ENCODE data around the gene CITED2. TPM values are rescaled to one million over a fixed set of nuclear protein-coding genes. Genes with fewer than 3 reads are reported as not detected.
A peak's percentile ranks its signal among the peaks of the same experiment; 100 is the strongest.

The CITED2 gene
- total RNA-seq, 1 experiment from 2014 or later, result 28.1 TPM

DNA sequence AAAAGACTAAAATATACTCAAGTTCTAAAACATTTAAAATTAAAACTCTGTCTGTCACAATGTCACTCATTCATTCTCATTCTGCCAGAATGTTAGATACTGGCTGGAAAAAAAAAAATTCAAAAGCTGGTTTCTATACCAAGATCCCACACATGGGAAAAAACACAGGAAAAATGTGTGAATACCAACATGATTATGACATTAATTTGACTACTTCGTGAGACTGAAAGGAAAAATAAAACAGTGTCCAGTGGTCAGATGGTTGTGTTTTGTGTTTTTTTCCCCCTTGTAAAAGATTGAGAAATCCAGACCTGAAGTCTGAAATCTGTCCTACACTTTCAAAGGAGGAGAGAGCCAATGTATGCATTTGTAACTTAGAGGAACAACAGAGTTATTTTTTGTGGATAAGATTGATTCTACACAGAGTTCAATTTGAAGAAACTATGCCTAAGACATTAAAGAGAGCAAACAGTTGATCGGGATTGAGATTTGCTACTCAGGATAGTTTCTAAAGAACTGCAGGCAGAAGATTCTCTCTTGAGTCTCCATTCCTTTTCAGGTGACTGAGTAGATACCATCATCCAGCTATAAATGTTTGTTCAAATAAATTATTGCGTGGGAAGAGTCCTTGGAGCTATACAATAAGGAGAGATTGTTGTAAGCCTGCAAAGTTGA, 43.5 kb downstream of the CITED2 start:
- DNase-seq (ENCODE audit: low spot score), result no peak

DNA sequence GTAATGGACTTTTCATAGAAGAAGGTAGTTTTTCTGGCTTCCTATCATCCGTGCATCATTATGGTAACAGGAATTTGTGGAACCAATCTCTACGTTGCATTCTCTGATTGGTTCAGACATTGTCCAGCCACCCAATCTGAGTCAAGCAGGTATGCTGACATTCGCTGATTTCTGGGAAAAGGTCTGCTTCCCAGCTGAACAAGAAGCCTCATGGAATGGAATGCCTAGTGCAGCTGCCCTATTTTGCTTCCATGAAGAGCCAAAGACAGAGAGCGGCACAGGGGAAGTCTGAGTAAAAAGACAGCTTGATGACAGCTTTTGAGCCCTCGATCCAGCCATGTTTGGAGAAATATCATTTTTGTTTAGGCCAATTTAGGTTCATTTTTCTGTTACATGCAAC, 44.1 kb downstream of the CITED2 start:
- no peak for DNase-seq (ENCODE audit: low spot score)

DNA sequence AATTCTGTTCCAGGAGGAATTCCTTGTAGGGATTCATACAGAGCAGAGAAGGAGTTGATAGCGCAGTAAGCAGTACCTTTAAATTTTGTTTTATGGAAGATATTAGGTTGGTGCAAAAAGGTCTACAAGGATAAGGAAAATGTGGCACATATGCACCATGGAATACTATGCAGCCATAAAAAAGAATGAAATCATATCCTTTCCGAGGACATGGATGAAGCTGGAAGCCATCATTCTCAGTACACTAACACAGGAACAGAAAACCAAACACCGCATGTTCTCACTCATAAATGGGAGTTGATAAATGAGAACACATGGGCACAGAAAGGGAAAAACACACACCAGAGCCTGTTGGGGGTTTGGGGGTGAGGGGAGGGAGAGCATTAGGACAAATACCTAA, 45.2 kb downstream of the CITED2 start:
- no peak for DNase-seq (ENCODE audit: low spot score)

DNA sequence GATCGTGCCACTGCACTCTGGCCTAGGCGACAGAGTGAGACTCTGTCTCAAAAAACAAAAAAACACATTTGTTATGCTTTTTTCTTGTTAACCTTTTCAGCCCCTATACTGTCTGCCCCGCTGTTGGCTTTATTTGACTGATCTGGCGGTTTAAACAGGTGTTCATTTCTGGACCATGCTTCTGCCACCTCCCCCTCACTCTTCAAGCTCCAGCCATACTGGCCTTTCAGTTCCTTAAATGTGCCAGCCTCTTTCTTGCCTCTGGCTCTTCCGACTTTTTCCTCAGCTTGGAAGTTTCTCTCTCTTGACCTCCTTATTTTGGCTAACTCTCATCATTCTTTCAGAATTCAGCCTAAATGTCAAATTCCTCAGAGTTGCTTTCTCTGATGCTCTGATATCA, 47.4 kb downstream of the CITED2 start:
- no peak for DNase-seq (ENCODE audit: low spot score)

DNA sequence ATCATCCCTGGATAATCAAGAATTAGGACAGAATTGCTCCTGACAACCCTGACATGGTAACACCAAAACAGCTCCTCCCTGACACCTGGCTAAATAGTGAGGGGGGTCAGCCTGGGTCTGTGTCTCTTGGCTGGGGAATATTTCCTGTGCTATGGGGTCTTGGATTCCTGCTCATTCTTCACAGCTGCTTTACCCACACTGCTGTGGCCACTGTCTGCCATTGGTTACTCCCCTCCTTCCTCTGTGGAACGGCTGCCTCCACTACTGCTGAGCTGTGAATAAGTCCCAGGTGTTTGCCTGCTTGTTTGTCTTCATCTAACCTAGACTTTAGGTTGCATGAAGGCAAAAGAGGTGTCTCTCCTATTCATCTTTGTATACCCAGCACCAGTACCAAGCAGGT, 48.8 kb downstream of the CITED2 start:
- no peak for DNase-seq (ENCODE audit: low spot score)

DNA sequence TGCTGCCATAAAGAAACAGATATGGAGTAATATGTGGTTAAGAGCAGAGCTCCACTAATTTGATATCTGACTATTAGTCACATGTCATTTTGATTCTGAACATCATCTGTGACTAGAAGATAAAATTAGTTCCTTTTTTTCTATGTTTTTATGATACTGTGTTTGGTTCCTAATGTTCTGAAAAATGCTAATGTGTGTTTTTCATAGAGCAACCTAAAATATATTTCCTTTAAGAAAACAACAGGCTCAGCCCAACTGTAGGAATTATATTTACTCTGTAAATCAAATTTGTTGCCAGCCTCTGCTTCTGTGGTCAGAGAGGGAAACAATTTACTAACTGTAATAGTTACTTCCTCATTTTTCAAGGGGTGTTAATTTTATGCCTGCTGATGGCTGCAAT, 49.3 kb downstream of the CITED2 start:
- DNase-seq (ENCODE audit: low spot score), result no peak

DNA sequence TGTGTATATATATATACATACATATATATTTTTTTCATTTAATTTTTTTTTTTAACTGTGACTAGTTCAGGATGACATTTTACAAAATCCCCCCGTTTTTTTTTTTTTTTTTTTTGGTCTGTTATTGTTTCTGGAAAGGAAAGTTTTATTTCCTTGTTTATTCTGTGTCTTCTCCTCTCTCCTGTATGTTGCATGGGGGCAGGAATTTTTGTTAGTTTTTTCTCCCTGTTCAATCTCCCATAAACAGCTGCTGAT, 50.2 kb downstream of the CITED2 start:
- DNase-seq (ENCODE audit: low spot score), result no peak

DNA sequence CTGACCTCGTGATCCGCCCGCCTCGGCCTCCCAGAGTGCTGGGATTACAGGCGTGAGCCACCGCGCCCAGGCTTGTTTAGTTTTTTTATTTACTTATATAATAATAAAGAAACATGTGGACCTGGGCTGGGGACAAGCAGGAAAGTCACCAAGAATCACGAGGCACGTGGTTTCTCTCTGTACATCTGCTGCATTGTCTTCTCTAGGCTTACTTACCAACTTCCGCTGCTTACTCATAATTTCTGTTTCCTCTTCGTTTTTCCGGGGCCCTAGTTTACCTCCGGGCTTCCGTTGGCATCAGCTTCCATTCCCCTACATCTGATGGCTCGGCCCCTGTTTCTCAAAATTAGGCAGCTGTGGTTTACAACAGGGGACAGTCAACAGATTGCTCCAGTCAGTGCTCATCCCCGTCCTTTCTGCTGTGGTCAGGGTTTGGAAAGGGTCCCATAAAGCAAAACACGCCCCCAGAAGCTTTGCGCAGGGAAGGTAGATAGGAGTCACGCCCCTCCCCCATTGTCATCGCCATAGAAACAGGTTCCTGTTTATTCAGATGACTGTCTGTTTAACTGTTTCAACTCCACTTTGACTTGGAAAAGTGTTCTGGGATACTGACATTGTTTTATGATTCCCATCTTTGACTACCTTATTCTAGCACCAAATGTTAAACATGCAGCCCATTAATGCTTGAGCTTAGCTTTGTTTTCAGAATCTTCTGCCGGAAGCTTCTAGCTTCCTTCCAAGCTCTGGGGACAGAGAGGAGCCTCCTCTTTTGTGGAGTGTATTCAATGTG, 50.7 kb downstream of the CITED2 start:
- DNase-seq (ENCODE audit: low spot score), result peak; percentile 43

Other genes with a start within 250 kb of the CITED2 start
- gene HECA, start 239.6 kb downstream of the CITED2 start, total RNA-seq (2014; rRNA removed; shearing (Covaris generic)), result 2.9 and 3.0 TPM in 2 replicates
- 0.04 and 0.18 TPM in 2 replicates for gene TXLNB, start 82.7 kb downstream of the CITED2 start, total RNA-seq (2014; rRNA removed; shearing (Covaris generic))

All from H4 (cell line).